ENCODE data around the gene PHACTR1.

DNA sequence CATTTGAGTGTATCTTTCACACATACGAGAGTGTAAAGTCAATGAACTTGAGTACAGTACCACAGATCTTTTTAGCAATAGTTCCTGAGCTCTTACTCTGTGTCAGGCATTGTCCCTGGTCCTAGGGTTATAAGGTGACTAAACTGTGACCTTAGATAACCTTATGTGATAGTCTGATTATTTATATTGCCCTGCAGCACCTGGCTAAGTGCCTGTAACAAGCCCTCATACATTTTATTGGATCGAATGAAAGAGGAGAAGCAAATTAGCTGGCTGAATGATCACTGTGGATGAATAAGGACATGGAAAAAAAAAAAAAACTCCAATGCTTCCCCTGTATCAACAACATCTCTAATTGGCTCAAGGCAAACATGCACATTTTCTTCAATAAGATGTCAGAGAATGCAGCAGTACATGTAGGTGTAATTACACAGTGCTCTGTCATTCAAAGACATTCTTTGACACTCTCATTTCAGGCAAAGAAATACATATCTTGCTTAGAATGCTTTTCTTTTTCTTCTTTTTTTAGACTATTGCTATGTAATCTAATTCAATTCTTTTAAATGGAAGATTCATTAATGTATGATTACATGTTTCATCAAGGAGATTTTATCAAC, 153.4 kb downstream of the PHACTR1 start:
- TF ChIP-seq, protein P1, sequence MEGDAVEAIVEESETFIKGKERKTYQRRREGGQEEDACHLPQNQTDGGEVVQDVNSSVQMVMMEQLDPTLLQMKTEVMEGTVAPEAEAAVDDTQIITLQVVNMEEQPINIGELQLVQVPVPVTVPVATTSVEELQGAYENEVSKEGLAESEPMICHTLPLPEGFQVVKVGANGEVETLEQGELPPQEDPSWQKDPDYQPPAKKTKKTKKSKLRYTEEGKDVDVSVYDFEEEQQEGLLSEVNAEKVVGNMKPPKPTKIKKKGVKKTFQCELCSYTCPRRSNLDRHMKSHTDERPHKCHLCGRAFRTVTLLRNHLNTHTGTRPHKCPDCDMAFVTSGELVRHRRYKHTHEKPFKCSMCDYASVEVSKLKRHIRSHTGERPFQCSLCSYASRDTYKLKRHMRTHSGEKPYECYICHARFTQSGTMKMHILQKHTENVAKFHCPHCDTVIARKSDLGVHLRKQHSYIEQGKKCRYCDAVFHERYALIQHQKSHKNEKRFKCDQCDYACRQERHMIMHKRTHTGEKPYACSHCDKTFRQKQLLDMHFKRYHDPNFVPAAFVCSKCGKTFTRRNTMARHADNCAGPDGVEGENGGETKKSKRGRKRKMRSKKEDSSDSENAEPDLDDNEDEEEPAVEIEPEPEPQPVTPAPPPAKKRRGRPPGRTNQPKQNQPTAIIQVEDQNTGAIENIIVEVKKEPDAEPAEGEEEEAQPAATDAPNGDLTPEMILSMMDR (conservative IDR thresholded peaks at IDR 0.05 in 1 of 2, IDR thresholded peaks at IDR 0.05 in 1 of 2; ENCODE audit: extremely low read depth in 1 of 2, insufficient read depth in 1 of 2, low read depth in 1 of 2, low read length in 2 of 2): no peak
- TF ChIP-seq EZH2 (IDR thresholded peaks at IDR 0.05; ENCODE audit: borderline replicate concordance, low read length): no peak
